ENCODE data around the gene TUBB4A.

GRCh38 chr19:6531956-6532243 is 29.8 kb upstream of the TUBB4A start:
- no peak for TF ChIP-seq CTCF (IDR thresholded peaks at IDR 0.05; ENCODE audit: insufficient read depth, low read depth, low read length)
- TF ChIP-seq EZH2 (IDR thresholded peaks at IDR 0.05; ENCODE audit: insufficient read depth, low read length) = no peak
